SK-N-MC (cell line): Measurements from ENCODE around the gene GLO1.

Experiments used
- EZH2 ChIP-seq: fragments of 200-600 bp; sonication (generic); IDR thresholded peaks from one replicate; pipeline ENCODE4 v1.6.1; 2017; ENCODE audit warnings: antibody characterized with exemption
- FOXP2 ChIP-seq: optimal IDR thresholded peaks from 2 replicates; pipeline ENCODE3; 2011; ENCODE audit warnings: mild to moderate bottlenecking, moderate library complexity; ENCODE audit not compliant: insufficient read depth; ENCODE audit errors: extremely low read length, control extremely low read depth
- POLR2AphosphoS5 ChIP-seq: IDR thresholded peaks from 2 replicates; pipeline ENCODE4 v1.6.1; 2012; ENCODE audit warnings: mild to moderate bottlenecking, low read depth, low read length, borderline replicate concordance

DNA sequence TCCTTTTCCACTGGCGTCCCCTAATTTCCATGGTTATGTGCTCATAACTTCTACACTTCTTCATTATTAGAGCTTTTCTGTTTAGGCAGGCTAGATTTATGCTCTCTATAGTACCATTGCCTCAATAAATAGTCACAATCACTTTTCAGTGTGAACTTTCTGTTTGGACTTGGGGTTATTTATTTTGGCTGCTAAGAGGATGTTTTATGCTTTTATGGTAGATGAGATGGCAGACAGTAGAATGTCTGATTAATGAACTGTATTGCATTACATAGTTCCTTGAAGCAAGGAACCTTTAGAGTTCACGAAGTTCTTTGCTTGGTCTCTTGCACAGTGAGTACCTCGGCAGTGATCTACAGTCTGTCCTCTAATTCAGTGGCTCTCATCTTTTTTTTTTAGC, 19.1 kb upstream of the GLO1 start:
- TF ChIP-seq POLR2AphosphoS5 (no peak), EZH2 (no peak), FOXP2 (no peak)
